SK-N-SH treated with all-trans-retinoic acid at 6 μM for 48 hours (cell line): Measurements from ENCODE around the gene CCDC81.

Experiments used
- ATAC-seq: fragments of 200-7000 bp; cut with Tn5 transposase; 3 replicates; pipeline ENCODE4 v1.9.1; 2020; ENCODE audit warnings: mild to moderate bottlenecking, moderate library complexity
- ARNTL ChIP-seq: fragments of 450-650 bp; formaldehyde crosslinking; IDR thresholded peaks from 2 replicates; pipeline ENCODE4 v1.5.0; 2020; ENCODE audit warnings: low read depth, mild to moderate bottlenecking, moderate library complexity, borderline replicate concordance
- BACH2 ChIP-seq: fragments of 250-450 bp; sonication (Bioruptor Pico); IDR thresholded peaks from 2 replicates; pipeline ENCODE4 v1.9.0; 2021; ENCODE audit warnings: mild to moderate bottlenecking, borderline replicate concordance
- CSDC2 ChIP-seq: fragments of 250-450 bp; sonication (Bioruptor Pico); IDR thresholded peaks from 2 replicates; pipeline ENCODE4 v1.5.0; 2020; ENCODE audit warnings: mild to moderate bottlenecking, moderate library complexity
- ESRRG ChIP-seq: fragments of 250-450 bp; sonication (Bioruptor Pico); IDR thresholded peaks from 2 replicates; pipeline ENCODE4 v1.6.1; 2021; ENCODE audit warnings: mild to moderate bottlenecking
- GLIS3 ChIP-seq: fragments of 250-450 bp; sonication (Bioruptor Pico); IDR thresholded peaks from 2 replicates; pipeline ENCODE4 v1.5.0; 2020; ENCODE audit warnings: mild to moderate bottlenecking, moderate library complexity
- ISL1 ChIP-seq: fragments of 250-450 bp; sonication (Bioruptor Pico); IDR thresholded peaks from 2 replicates; pipeline ENCODE4 v2.1.2; 2022; ENCODE audit warnings: mild to moderate bottlenecking, moderate library complexity
- OSR1 ChIP-seq: fragments of 250-450 bp; sonication (Bioruptor Pico); IDR thresholded peaks from 2 replicates; pipeline ENCODE4 v1.8.0; 2022; ENCODE audit warnings: moderate library complexity, mild to moderate bottlenecking, inconsistent platforms
- PPARA ChIP-seq: fragments of 250-450 bp; sonication (Bioruptor Pico); IDR thresholded peaks from 2 replicates; pipeline ENCODE4 v1.5.0; 2020; ENCODE audit warnings: mild to moderate bottlenecking, borderline replicate concordance
- RARB ChIP-seq: fragments of 250-450 bp; sonication (Bioruptor Pico); IDR thresholded peaks from 2 replicates; pipeline ENCODE4 v1.8.0; 2021; ENCODE audit warnings: mild to moderate bottlenecking, moderate library complexity
- TCF4 ChIP-seq: fragments of 250-450 bp; sonication (Bioruptor Pico); IDR thresholded peaks from 2 replicates; pipeline ENCODE4 v1.8.0; 2021; ENCODE audit warnings: mild to moderate bottlenecking, moderate library complexity, borderline replicate concordance
- TOX ChIP-seq: fragments of 250-450 bp; sonication (Bioruptor Pico); IDR thresholded peaks from 2 replicates; pipeline ENCODE4 v1.8.0; 2021; ENCODE audit warnings: mild to moderate bottlenecking, moderate library complexity, borderline replicate concordance
- ZFP3 ChIP-seq: fragments of 250-450 bp; sonication (Bioruptor Pico); IDR thresholded peaks from 2 replicates; pipeline ENCODE4 v1.5.0; 2020; ENCODE audit warnings: mild to moderate bottlenecking, moderate library complexity
- ZFP30 ChIP-seq: fragments of 450-650 bp; formaldehyde crosslinking; IDR thresholded peaks from 2 replicates; pipeline ENCODE4 v1.5.0; 2022; ENCODE audit warnings: mild to moderate bottlenecking, moderate library complexity
- ZNF565 ChIP-seq: fragments of 450-650 bp; formaldehyde crosslinking; conservative IDR thresholded peaks from 2 replicates; pipeline ENCODE4 v1.5.0; 2020; ENCODE audit warnings: low read depth, mild to moderate bottlenecking, moderate library complexity
- ZNF70 ChIP-seq: fragments of 450-650 bp; formaldehyde crosslinking; IDR thresholded peaks from 2 replicates; pipeline ENCODE4 v1.5.0; 2020; ENCODE audit warnings: mild to moderate bottlenecking, moderate library complexity
- ZNF8 ChIP-seq: fragments of 450-650 bp; formaldehyde crosslinking; IDR thresholded peaks from 2 replicates; pipeline ENCODE4 v1.5.0; 2020; ENCODE audit warnings: mild to moderate bottlenecking, moderate library complexity
- TF ChIP-seq, protein P1 (sequence below): fragments of 250-450 bp; sonication (Bioruptor Pico); IDR thresholded peaks from 2 replicates; pipeline ENCODE4 v1.5.1; 2020; ENCODE audit warnings: low read depth, mild to moderate bottlenecking, moderate library complexity
- TF ChIP-seq, protein P2 (sequence below): fragments of 250-450 bp; sonication (Bioruptor Pico); IDR thresholded peaks from 2 replicates; pipeline ENCODE4 v1.8.0; 2020; ENCODE audit warnings: mild to moderate bottlenecking, moderate library complexity, borderline replicate concordance
- TF ChIP-seq, protein P3 (sequence below): fragments of 250-450 bp; sonication (Bioruptor Pico); IDR thresholded peaks from 2 replicates; pipeline ENCODE4 v1.5.0; 2020; ENCODE audit warnings: mild to moderate bottlenecking, moderate library complexity
- TF ChIP-seq, protein P4 (sequence below): fragments of 250-450 bp; sonication (Bioruptor Pico); IDR thresholded peaks from 2 replicates; pipeline ENCODE4 v1.5.1; 2021; ENCODE audit warnings: mild to moderate bottlenecking, moderate library complexity

The CCDC81 gene

DNA sequence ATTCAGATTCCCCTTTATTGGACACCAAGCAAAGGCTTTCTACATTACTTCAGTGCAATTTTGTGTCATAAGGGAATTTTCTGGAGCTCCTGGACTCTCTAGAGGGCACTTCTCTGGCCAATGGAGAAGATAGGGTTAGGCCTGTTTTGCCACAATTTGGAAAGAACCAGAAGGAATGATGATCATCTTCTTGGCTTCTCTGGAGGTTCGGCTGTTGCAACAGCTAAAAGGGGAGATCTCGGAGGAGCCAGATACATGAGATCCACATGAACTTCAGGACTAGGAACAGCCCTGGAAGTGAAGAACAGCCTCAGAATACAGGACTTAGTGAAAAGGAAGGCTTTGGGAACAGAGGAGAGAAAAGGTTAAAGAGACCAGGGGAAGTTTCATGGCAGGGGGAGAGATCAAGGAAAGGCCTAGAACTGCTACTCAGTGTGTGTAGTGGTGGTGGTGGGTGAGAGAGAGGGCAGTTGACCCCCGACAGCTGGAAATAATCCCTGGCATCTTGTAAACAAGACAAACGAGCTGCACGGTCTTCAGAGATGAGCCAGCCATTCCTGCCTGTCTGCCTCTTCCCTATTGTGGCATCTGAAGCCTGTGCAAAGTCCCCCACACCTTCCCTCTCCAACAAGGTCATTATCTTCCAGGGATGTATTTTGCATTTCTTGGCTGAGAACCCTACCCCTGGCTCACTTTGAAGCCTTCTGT, 83.8 kb downstream of the CCDC81 start:
- ATAC-seq: no peak
- no peak for TF ChIP-seq PPARA (CRISPR knock-in tag)
- no peak for TF ChIP-seq ZNF565
- no peak for TF ChIP-seq ZFP3
- TF ChIP-seq, protein P1, sequence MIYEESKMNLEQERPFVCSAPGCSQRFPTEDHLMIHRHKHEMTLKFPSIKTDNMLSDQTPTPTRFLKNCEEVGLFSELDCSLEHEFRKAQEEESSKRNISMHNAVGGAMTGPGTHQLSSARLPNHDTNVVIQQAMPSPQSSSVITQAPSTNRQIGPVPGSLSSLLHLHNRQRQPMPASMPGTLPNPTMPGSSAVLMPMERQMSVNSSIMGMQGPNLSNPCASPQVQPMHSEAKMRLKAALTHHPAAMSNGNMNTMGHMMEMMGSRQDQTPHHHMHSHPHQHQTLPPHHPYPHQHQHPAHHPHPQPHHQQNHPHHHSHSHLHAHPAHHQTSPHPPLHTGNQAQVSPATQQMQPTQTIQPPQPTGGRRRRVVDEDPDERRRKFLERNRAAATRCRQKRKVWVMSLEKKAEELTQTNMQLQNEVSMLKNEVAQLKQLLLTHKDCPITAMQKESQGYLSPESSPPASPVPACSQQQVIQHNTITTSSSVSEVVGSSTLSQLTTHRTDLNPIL (CRISPR knock-in tag): no peak
- TF ChIP-seq, protein P2, sequence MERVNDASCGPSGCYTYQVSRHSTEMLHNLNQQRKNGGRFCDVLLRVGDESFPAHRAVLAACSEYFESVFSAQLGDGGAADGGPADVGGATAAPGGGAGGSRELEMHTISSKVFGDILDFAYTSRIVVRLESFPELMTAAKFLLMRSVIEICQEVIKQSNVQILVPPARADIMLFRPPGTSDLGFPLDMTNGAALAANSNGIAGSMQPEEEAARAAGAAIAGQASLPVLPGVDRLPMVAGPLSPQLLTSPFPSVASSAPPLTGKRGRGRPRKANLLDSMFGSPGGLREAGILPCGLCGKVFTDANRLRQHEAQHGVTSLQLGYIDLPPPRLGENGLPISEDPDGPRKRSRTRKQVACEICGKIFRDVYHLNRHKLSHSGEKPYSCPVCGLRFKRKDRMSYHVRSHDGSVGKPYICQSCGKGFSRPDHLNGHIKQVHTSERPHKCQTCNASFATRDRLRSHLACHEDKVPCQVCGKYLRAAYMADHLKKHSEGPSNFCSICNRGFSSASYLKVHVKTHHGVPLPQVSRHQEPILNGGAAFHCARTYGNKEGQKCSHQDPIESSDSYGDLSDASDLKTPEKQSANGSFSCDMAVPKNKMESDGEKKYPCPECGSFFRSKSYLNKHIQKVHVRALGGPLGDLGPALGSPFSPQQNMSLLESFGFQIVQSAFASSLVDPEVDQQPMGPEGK: no peak
- TF ChIP-seq OSR1 (CRISPR knock-in tag): no peak
- no peak for TF ChIP-seq ESRRG (CRISPR knock-in tag)
- no peak for TF ChIP-seq ZFP30 (CRISPR knock-in tag)
- TF ChIP-seq GLIS3: no peak

DNA sequence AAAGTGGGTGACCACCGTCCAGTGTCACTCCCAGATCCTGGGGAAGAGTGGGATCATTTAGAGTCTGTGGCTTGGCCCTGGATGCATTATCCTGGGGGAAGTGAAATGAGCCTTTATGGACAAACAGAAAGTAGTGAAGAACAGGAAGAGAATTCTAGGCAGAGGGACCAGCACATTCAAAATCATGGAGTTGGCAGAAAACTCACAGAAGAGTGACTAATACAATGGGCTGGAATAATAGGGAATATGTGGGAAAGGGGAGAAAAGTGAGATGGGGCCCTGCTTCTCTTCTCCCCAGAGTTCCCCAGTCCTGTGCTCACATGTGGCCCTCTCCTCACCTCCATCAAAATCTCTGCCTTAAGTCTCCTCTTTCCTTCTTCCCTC, 84.3 kb downstream of the CCDC81 start:
- TF ChIP-seq ZFP30 (CRISPR knock-in tag): no peak
- TF ChIP-seq ESRRG (CRISPR knock-in tag): no peak
- TF ChIP-seq OSR1 (CRISPR knock-in tag): no peak
- TF ChIP-seq RARB: no peak
- TF ChIP-seq BACH2 (CRISPR knock-in tag): no peak
- no peak for TF ChIP-seq GLIS3
- no peak for TF ChIP-seq CSDC2
- no peak for TF ChIP-seq ZFP3
- TF ChIP-seq, protein P3, sequence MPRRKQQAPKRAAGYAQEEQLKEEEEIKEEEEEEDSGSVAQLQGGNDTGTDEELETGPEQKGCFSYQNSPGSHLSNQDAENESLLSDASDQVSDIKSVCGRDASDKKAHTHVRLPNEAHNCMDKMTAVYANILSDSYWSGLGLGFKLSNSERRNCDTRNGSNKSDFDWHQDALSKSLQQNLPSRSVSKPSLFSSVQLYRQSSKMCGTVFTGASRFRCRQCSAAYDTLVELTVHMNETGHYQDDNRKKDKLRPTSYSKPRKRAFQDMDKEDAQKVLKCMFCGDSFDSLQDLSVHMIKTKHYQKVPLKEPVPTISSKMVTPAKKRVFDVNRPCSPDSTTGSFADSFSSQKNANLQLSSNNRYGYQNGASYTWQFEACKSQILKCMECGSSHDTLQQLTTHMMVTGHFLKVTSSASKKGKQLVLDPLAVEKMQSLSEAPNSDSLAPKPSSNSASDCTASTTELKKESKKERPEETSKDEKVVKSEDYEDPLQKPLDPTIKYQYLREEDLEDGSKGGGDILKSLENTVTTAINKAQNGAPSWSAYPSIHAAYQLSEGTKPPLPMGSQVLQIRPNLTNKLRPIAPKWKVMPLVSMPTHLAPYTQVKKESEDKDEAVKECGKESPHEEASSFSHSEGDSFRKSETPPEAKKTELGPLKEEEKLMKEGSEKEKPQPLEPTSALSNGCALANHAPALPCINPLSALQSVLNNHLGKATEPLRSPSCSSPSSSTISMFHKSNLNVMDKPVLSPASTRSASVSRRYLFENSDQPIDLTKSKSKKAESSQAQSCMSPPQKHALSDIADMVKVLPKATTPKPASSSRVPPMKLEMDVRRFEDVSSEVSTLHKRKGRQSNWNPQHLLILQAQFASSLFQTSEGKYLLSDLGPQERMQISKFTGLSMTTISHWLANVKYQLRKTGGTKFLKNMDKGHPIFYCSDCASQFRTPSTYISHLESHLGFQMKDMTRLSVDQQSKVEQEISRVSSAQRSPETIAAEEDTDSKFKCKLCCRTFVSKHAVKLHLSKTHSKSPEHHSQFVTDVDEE (CRISPR knock-in tag): no peak
- no peak for TF ChIP-seq ZNF8 (CRISPR knock-in tag)
- TF ChIP-seq, protein P2: no peak
- TF ChIP-seq ISL1 (CRISPR knock-in tag): no peak
- no peak for TF ChIP-seq ARNTL
- ATAC-seq: no peak; the same call in 2 of the 3 replicates

DNA sequence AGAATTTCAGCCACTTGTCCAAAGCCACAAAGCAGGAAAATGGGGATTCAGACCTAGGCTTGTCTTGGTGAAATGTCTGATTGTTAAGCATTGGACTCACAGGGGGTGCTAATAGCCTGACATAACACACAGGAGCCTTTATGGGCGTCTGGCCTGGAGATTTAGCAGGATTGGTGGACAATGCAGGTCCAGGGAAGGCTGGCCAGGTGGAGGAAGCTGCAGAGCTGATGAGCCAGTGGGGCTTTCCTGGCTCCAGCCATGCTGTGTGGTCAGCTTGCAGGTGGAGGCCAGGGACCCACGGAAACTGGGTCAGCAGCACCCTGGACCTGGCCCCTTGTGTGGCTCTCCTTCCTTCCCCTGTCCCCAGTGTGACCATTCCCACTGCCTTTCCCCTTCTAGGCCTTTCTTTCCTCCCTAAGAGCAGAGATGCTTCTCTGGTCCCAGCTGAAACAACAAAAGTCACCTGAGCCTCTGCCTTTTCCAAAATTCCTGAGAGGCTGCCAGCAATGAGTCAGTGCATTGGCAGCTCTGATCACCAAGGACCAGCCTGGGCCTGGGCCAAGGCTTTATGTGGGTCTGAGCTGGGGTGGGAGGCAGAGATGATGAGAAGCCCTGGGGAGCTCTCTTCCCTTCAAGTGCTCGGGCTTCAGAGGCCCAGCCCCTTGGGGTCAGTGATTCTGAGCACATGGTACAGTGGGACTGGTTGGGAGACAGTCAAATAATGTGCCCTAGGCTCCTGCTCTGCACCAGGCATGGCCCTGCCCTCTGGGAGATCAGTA, 85.2 kb downstream of the CCDC81 start:
- peak; percentile 79 for ATAC-seq
- TF ChIP-seq, protein P4, sequence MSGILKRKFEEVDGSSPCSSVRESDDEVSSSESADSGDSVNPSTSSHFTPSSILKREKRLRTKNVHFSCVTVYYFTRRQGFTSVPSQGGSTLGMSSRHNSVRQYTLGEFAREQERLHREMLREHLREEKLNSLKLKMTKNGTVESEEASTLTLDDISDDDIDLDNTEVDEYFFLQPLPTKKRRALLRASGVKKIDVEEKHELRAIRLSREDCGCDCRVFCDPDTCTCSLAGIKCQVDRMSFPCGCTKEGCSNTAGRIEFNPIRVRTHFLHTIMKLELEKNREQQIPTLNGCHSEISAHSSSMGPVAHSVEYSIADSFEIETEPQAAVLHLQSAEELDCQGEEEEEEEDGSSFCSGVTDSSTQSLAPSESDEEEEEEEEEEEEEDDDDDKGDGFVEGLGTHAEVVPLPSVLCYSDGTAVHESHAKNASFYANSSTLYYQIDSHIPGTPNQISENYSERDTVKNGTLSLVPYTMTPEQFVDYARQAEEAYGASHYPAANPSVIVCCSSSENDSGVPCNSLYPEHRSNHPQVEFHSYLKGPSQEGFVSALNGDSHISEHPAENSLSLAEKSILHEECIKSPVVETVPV: no peak
- TF ChIP-seq, protein P3 (CRISPR knock-in tag): no peak
- TF ChIP-seq ARNTL (no peak), PPARA (CRISPR knock-in tag) (no peak), ZNF565 (no peak), ZNF70 (CRISPR knock-in tag) (no peak), OSR1 (CRISPR knock-in tag) (no peak), ZFP3 (peak; percentile 14; the same call in 1 of the 2 replicates), RARB (no peak), ZNF8 (CRISPR knock-in tag) (no peak), TOX (CRISPR knock-in tag) (no peak), ISL1 (CRISPR knock-in tag) (peak; percentile 65), GLIS3 (no peak), TCF4 (no peak)
- TF ChIP-seq, protein P2: peak; percentile 37; the same call in 1 of the 2 replicates
